ENCODE results near the gene PPIF. TPM values are rescaled to one million over a fixed set of nuclear protein-coding genes. Genes with fewer than 3 reads are reported as not detected.

The PPIF gene
- total RNA-seq, 4 donors from 2014 or later, result 35.7 to 57.8 (median 45.0) TPM

GRCh38 chr10:79387466-79387973 lies 40.3 kb downstream of the PPIF start:
- Histone ChIP-seq H3K27me3 (no peaks in the 10 kb centered on the region), H3K4me3 (no peak overlapping the region), H3K36me3 (peaks cover 0 to 14% (median 0%) of the 10 kb centered on the region in 3 donors), H3K27ac (peak overlapping the region in 1 of 4 donors; percentile 26), H3K9me3 (no peaks in the 10 kb centered on the region), H3K4me1 (no peaks in the 10 kb centered on the region)
- TF ChIP-seq POLR2A (IDR thresholded peaks at IDR 0.05), result no peak
- TF ChIP-seq CTCF (IDR thresholded peaks at IDR 0.05), result no peak
- peak in 1 of 3 donors; percentile 36 for DNase-seq

- Histone ChIP-seq H3K36me3 (peaks cover 0 to 14% (median 0%) of the 10 kb centered on the region in 3 donors), H3K4me1 (no peaks in the 10 kb centered on the region), H3K4me3 (no peak overlapping the region), H3K27me3 (no peaks in the 10 kb centered on the region), H3K9me3 (no peaks in the 10 kb centered on the region), H3K27ac (no peak overlapping the region)
- no peak for TF ChIP-seq POLR2A (IDR thresholded peaks at IDR 0.05)
- no peak for TF ChIP-seq CTCF (IDR thresholded peaks at IDR 0.05)
- DNase-seq, result peak in 1 of 3 donors; percentile 29
Observed at GRCh38 chr10:79387974-79388850, 40.9 kb downstream of the PPIF start.

DNA sequence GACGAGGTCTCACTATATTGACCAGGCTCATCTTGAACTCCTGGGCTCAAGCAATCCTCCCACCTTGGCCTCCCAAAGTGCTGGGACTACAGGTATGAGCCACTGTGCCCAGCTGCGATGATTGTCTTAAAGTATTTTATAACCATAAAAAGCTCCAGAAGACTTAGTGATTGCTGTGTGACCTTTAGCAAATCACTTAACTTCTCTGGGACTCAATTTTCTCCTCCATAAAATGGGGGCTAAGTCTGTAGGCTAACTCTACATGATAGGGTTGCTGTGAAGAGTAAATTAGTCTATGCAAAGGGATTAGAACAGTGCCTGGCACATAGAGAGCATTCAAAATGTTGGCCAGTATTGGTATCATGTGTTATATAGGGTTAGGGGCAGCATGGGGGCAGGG lies 42.8 kb downstream of the PPIF start:
- Histone ChIP-seq H3K4me3 (no peak overlapping the region), H3K27ac (no peak overlapping the region), H3K9me3 (no peaks in the 10 kb centered on the region), H3K36me3 (peaks cover 0 to 13% (median 0%) of the 10 kb centered on the region in 3 donors), H3K4me1 (no peaks in the 10 kb centered on the region), H3K27me3 (no peaks in the 10 kb centered on the region)
- no peak for TF ChIP-seq POLR2A (IDR thresholded peaks at IDR 0.05)
- TF ChIP-seq CTCF (IDR thresholded peaks at IDR 0.05), result no peak
- no peak for DNase-seq

DNA sequence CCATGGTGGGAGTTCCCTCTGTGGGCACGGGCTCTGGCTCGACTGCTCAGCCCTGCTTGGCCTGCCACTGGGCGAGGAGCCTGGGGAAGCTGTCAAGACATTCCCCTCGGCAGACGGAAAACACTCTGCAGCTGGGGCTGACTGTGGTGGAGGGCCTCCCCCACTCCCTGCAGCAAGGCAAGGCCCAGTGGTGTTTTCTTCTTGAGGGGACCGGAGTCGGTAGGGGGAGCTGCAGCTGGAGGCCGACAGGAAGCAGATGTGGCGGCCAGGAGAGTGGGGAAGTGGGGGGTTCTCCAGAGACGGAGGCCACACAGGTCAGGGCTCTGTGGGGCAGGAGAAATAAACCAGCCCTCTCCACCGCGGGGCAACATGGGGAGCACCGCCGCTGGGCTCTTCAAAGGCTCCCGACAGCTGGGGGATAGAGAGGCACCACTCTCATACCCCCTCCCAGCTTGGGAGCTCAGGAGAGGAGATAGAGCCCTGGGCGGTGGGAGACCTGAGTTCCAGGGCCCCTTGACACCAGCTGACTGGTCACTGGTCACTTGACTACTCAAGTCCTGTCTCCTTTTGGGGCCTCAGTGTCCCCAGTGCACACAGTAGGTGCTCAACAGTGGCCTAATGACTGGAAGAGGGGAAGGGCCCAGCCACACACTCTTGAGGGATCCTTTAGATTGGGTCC lies 43.4 kb downstream of the PPIF start:
- H3K4me3 ChIP-seq, result no peak overlapping the region
- H3K4me1 ChIP-seq, result no peaks in the 10 kb centered on the region
- no peak overlapping the region for H3K27ac ChIP-seq
- H3K36me3 ChIP-seq, result peaks cover 0 to 13% (median 0%) of the 10 kb centered on the region in 3 donors
- no peaks in the 10 kb centered on the region for H3K27me3 ChIP-seq
- peak in 2 of 3 donors; percentile 46 to 50 for DNase-seq
- no peak for TF ChIP-seq CTCF (IDR thresholded peaks at IDR 0.05)
- no peak for TF ChIP-seq POLR2A (IDR thresholded peaks at IDR 0.05)
- H3K9me3 ChIP-seq, result no peaks in the 10 kb centered on the region

- Histone ChIP-seq H3K36me3 (peaks cover 0 to 6% (median 0%) of the 10 kb centered on the region in 3 donors), H3K9me3 (no peaks in the 10 kb centered on the region), H3K27me3 (no peaks in the 10 kb centered on the region), H3K4me3 (no peak overlapping the region), H3K27ac (peak overlapping the region in 1 of 4 donors; percentile 37), H3K4me1 (peaks cover 0 to 3% (median 0%) of the 10 kb centered on the region in 4 donors)
- peak in 2 of 3 donors; percentile 42 to 43 for DNase-seq
- no peak for TF ChIP-seq CTCF (IDR thresholded peaks at IDR 0.05)
- no peak for TF ChIP-seq POLR2A (IDR thresholded peaks at IDR 0.05)
Observed at GRCh38 chr10:79391231-79392019, 44.2 kb downstream of the PPIF start.
